Progenitor cell of endocrine pancreas (in vitro differentiated cells): Measurements from ENCODE around the gene ZNF451. TPM values are rescaled to one million over a fixed set of nuclear protein-coding genes. Genes with fewer than 3 reads are reported as not detected.

Experiments
- DNase-seq: peaks from one replicate; pipeline ENCODE4 v3.0.0; 2021; ENCODE audit warnings: low spot score; ENCODE audit not compliant: unreplicated experiment
- H3K27ac Mint-ChIP-seq: 2 replicates; pipeline ENCODE4 v1.8.0; 2021; ENCODE audit warnings: mild to moderate bottlenecking, moderate library complexity, mixed read lengths
- H3K27me3 Mint-ChIP-seq: 2 replicates; pipeline ENCODE4 v1.8.0; 2021; ENCODE audit warnings: mixed read lengths
- H3K36me3 Mint-ChIP-seq: 2 replicates; pipeline ENCODE4 v1.8.0; 2022; ENCODE audit warnings: mixed read lengths; ENCODE audit not compliant: insufficient read depth
- H3K4me1 Mint-ChIP-seq: 2 replicates; pipeline ENCODE4 v1.8.0; 2021; ENCODE audit warnings: low read depth, mixed read lengths
- H3K4me3 Mint-ChIP-seq: 2 replicates; pipeline ENCODE4 v1.8.0; 2021; ENCODE audit warnings: low read depth, mild to moderate bottlenecking, moderate library complexity, mixed read lengths
- H3K9me3 Mint-ChIP-seq: 2 replicates; pipeline ENCODE4 v1.8.0; 2021; ENCODE audit warnings: low read depth, mixed read lengths
- total RNA-seq: library from RNA; stranded (reverse); gene quantifications from 2 replicates; pipeline ENCODE4 v1.2.1, GENCODE V29; 2021
- TF ChIP-seq, protein P1 (sequence below): fragments of 200-600 bp; sonication (generic); IDR thresholded peaks from one replicate; pipeline ENCODE4 v1.5.0; 2021; ENCODE audit warnings: antibody characterized with exemption, mild to moderate bottlenecking; ENCODE audit not compliant: unreplicated experiment

Gene ZNF451
- total RNA-seq, 1 donor from 2014 or later: 70.6 TPM

DNA sequence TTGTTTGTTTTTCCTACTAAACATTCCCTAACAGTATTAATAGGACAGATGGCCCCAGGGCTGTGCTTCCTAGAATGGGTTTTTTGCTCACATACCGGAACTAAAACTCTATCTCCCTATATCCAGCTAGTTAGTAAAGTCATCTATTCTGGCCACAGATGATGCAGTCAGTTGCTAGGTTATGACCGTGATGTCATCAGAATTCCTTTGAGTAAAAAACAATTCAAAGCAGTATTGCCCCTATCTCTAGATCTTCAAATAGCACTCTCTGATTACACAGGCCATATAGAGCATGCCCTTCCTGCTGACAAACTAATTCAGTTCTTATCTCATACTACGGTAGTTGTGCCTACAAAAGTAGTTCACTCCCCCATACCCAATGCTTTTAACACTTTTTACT is 17.9 kb upstream of the ZNF451 start:
- Mint-ChIP-seq H3K27me3 (no peaks in the 10 kb centered on the region), H3K27ac (no peak overlapping the region), H3K4me1 (peaks cover 2% of the 10 kb centered on the region), H3K9me3 (peaks cover 31% of the 10 kb centered on the region), H3K4me3 (no peak overlapping the region), H3K36me3 (peaks cover 35% of the 10 kb centered on the region)
- DNase-seq: no peak
- TF ChIP-seq, protein P1, sequence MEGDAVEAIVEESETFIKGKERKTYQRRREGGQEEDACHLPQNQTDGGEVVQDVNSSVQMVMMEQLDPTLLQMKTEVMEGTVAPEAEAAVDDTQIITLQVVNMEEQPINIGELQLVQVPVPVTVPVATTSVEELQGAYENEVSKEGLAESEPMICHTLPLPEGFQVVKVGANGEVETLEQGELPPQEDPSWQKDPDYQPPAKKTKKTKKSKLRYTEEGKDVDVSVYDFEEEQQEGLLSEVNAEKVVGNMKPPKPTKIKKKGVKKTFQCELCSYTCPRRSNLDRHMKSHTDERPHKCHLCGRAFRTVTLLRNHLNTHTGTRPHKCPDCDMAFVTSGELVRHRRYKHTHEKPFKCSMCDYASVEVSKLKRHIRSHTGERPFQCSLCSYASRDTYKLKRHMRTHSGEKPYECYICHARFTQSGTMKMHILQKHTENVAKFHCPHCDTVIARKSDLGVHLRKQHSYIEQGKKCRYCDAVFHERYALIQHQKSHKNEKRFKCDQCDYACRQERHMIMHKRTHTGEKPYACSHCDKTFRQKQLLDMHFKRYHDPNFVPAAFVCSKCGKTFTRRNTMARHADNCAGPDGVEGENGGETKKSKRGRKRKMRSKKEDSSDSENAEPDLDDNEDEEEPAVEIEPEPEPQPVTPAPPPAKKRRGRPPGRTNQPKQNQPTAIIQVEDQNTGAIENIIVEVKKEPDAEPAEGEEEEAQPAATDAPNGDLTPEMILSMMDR: no peak

DNA sequence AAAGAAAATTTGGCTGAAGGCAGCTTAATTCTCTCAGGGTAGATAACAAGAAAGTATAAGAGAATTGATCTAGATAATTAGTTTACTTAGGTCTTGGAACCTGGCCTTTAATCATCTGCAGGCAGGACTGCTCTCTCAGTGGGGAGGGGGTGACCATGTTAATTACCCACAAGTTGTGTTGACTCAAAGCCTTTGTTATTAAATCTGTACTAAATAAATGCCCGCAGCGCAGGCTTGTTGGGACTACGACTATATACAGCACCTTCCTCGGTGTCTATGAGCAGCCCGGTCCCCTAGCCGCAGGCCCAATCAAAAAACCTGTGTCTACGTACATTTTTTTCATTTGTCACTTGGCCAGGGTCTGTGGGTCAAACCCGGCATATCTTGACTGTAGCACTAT is 15.6 kb upstream of the ZNF451 start:
- Mint-ChIP-seq H3K4me1 (peaks cover 2% of the 10 kb centered on the region), H3K27ac (no peak overlapping the region), H3K27me3 (no peaks in the 10 kb centered on the region), H3K9me3 (peaks cover 32% of the 10 kb centered on the region), H3K36me3 (peaks cover 34% of the 10 kb centered on the region), H3K4me3 (no peak overlapping the region)
- no peak for DNase-seq
- TF ChIP-seq, protein P1: no peak

DNA sequence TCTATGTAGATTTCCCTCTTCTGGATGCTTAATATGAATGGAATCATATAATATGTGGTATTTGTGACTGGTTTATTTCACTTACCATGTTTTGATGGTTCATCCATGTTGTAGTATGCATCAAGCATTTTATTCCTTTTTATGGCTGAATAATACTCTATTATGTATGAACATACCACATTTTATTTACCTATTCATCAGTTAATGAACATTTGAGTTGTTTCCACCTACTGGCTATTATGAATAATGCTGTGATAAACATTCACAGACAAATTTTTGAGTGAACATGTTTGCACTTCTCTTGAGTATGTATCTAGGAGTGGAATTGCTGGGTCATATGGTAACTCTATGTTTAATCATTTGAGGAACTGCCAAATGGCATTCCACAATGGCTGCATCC is 14.9 kb upstream of the ZNF451 start:
- Mint-ChIP-seq H3K27me3 (no peaks in the 10 kb centered on the region), H3K9me3 (peaks cover 28% of the 10 kb centered on the region)

DNA sequence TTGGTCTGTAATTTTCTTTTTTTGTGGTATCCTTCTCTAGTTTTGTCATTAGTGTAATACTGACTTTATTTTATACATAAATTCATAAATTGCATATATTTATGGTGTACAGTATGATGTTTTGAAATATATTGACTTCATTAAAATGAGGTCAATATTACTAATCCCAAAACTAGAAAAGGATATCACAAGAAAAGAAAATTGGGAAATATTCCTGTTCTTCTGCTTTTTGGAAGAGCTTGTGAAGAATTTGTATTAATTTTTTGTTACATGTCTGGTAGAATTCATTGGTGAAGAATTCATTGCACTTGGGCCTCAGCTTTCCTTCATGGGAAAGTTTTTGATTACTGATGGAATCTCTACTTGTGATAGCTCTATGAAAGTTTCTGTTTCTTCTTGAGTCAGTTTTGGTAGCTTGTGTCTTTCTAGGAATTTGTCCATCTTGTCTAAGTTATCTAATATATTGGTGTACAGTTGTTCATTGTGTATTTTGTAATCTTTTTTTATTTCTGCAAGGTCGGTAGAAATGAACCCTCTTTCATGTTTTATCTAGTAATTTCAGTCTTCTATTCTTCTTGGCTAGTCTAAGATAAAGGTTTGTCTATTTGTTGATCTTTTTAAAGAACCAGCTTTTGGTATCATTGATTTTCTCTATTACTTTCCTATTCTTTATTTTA is 11.3 kb upstream of the ZNF451 start:
- no peak overlapping the region for H3K4me3 Mint-ChIP-seq
- no peaks in the 10 kb centered on the region for H3K27me3 Mint-ChIP-seq

More for the DNA sequence above, 14.9 kb upstream of the ZNF451 start:
- Mint-ChIP-seq H3K36me3 (peaks cover 30% of the 10 kb centered on the region), H3K4me3 (no peak overlapping the region), H3K4me1 (no peaks in the 10 kb centered on the region), H3K27ac (no peak overlapping the region)
- DNase-seq: no peak
- TF ChIP-seq, protein P1: no peak

DNA sequence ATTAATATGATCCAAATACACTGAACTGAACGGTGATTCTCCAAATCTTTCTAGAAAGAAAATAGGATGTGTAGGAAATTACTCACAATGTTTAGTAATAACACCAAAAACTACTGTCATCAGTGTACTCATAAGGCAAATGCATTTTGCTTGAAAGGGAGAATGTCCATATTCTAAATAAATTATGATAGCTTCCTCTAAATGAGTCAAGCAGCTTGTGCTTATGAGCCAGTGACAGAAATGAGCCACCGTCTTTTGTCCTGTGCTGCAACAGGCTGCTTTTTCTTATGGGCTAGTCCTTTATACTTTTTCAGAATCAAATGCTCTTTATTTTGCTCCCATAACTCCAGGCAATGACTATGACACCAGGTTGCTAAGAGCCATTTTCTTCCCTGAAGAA is 4.5 kb upstream of the ZNF451 start:
- no peak for DNase-seq
- H3K4me3 Mint-ChIP-seq: no peak overlapping the region
- H3K9me3 Mint-ChIP-seq: no peaks in the 10 kb centered on the region
- no peak overlapping the region for H3K27ac Mint-ChIP-seq
- peaks cover 5% of the 10 kb centered on the region for H3K4me1 Mint-ChIP-seq
- TF ChIP-seq, protein P1: no peak
- no peaks in the 10 kb centered on the region for H3K27me3 Mint-ChIP-seq
- peaks cover 3% of the 10 kb centered on the region for H3K36me3 Mint-ChIP-seq

More for the DNA sequence above, 11.3 kb upstream of the ZNF451 start:
- H3K9me3 Mint-ChIP-seq: peaks cover 16% of the 10 kb centered on the region
- no peak for DNase-seq
- TF ChIP-seq, protein P1: no peak
- H3K4me1 Mint-ChIP-seq: no peaks in the 10 kb centered on the region
- peaks cover 24% of the 10 kb centered on the region for H3K36me3 Mint-ChIP-seq
- H3K27ac Mint-ChIP-seq: no peak overlapping the region
